Keratinocyte (primary cell): ENCODE data around the gene VPS13D. TPM values are rescaled to one million over a fixed set of nuclear protein-coding genes. Genes with fewer than 3 reads are reported as not detected.
"Not testable (repeated sequence)": the region's sequence is repeated elsewhere in the genome, so short reads cannot be mapped to it uniquely, and the experiment has no call there.

Experiments used
- DNase-seq: peaks from one replicate; pipeline ENCODE4 v3.0.0-alpha.2; 2011; ENCODE audit warnings: low read depth, missing footprints, low spot score
- FAIRE-seq: peaks from 2 replicates; lab custom pipeline; 2011; peaks lifted over from hg19 to GRCh38; lab: Jason Lieb, UNC
- H2AFZ ChIP-seq: 2 replicates; pipeline ENCODE4 v1.6.0; 2012; ENCODE audit warnings: low read length, control low read depth, inconsistent platforms; ENCODE audit not compliant: control insufficient read depth
- H3K27ac ChIP-seq: 2 replicates; pipeline ENCODE4 v1.5.1; 2011; ENCODE audit warnings: low read length; ENCODE audit not compliant: control insufficient read depth, insufficient read depth
- H3K27me3 ChIP-seq: 3 replicates; pipeline ENCODE4 v1.6.0; 2011; ENCODE audit warnings: low read length; ENCODE audit not compliant: control insufficient read depth, insufficient read depth; ENCODE audit errors: extremely low read depth
- H3K36me3 ChIP-seq, 2 experiments: 2 replicates in 1 of 2; 3 replicates in 1 of 2; pipeline ENCODE4 v1.5.1; 2011; ENCODE audit warnings: low read length in 2 of 2, mild to moderate bottlenecking in 1 of 2; ENCODE audit not compliant: control insufficient read depth in 2 of 2, insufficient read depth in 2 of 2; ENCODE audit errors: extremely low read depth in 1 of 2
- H3K4me1 ChIP-seq: 3 replicates; pipeline ENCODE4 v1.5.1; 2011; ENCODE audit warnings: low read length; ENCODE audit not compliant: control insufficient read depth, insufficient read depth; ENCODE audit errors: extremely low read depth
- H3K4me2 ChIP-seq: 3 replicates; pipeline ENCODE4 v1.6.0; 2011; ENCODE audit warnings: low read depth, low read length; ENCODE audit not compliant: control insufficient read depth, insufficient read depth; ENCODE audit errors: extremely low read depth
- H3K4me3 ChIP-seq, 3 experiments: fragments of 200-600 bp in 1 of 3; sonication (generic) in 1 of 3; 2 replicates in 2 of 3; 3 replicates in 1 of 3; pipeline ENCODE4 v1.5.1; 2011 to 2016; ENCODE audit warnings: low read length in 3 of 3, mild to moderate bottlenecking in 3 of 3, control low read depth in 2 of 3, inconsistent platforms in 1 of 3, low read depth in 1 of 3, mixed read lengths in 1 of 3, mixed run types in 1 of 3, moderate library complexity in 1 of 3; ENCODE audit not compliant: control insufficient read depth in 2 of 3, insufficient read depth in 2 of 3; ENCODE audit errors: extremely low read depth in 1 of 3
- H3K79me2 ChIP-seq: 2 replicates; pipeline ENCODE4 v1.6.0; 2012; ENCODE audit warnings: low read length; ENCODE audit not compliant: control insufficient read depth, insufficient read depth
- H3K9ac ChIP-seq: 3 replicates; pipeline ENCODE4 v1.6.0; 2011; ENCODE audit warnings: low read length; ENCODE audit not compliant: control insufficient read depth, insufficient read depth; ENCODE audit errors: extremely low read depth
- H3K9me1 ChIP-seq: 3 replicates; pipeline ENCODE4 v1.6.0; 2011; ENCODE audit warnings: low read length; ENCODE audit not compliant: control insufficient read depth, insufficient read depth; ENCODE audit errors: extremely low read depth
- H3K9me3 ChIP-seq: 2 replicates; pipeline ENCODE4 v1.5.1; 2012; ENCODE audit warnings: low read depth, low read length; ENCODE audit not compliant: control insufficient read depth
- H4K20me1 ChIP-seq: 3 replicates; pipeline ENCODE4 v1.6.0; 2011; ENCODE audit warnings: low read length; ENCODE audit not compliant: control insufficient read depth, insufficient read depth; ENCODE audit errors: extremely low read depth
- EZH2 ChIP-seq: IDR thresholded peaks from one replicate; pipeline ENCODE4 v1.6.1; 2012; ENCODE audit warnings: inconsistent platforms, mild to moderate bottlenecking, low read length, moderate library complexity
- dilution Hi-C: fragments of 300-500 bp; cut with MboI; formaldehyde crosslinking; loops from one replicate; pipeline ENCODE4 v1.7.0; 2020; ENCODE audit warnings: low sequenced_read_pairs; ENCODE audit not compliant: extremely low pct_ligation_motif_present
- polyA plus RNA-seq, 5 experiments: library from polyadenylated mRNA; depleted of rRNA in 3 of 5; stranded (reverse) in 3 of 5; stranded (forward) in 1 of 5; unstranded in 1 of 5; fragments of >200 nt; gene quantifications; 1 replicate in 1 of 5; 2 replicates in 3 of 5; 3 replicates in 1 of 5; pipeline versions ENCODE4 v1.2.1 to v1.2.3, GENCODE V29; 2011 to 2012; ENCODE audit warnings: missing spikeins in 2 of 5, low read depth in 1 of 5, low replicate concordance in 1 of 5
- TF ChIP-seq, protein P1 (sequence below), 3 experiments: IDR thresholded peaks in 1 of 3; conservative IDR thresholded peaks in 1 of 3; optimal IDR thresholded peaks in 1 of 3; 2 replicates in 2 of 3; 3 replicates in 1 of 3; pipeline versions ENCODE3 to v1.5.1; 2011; ENCODE audit warnings: low read length in 3 of 3, mild to moderate bottlenecking in 3 of 3, moderate library complexity in 2 of 3, control low read depth in 1 of 3, inconsistent platforms in 1 of 3; ENCODE audit not compliant: insufficient read depth in 2 of 3; ENCODE audit errors: extremely low read depth in 1 of 3

VPS13D gene
- polyA plus RNA-seq, 1 donor (not counting 4 experiments of a cell fraction or from before 2014, with no cell fraction given), result 19.0 TPM

DNA sequence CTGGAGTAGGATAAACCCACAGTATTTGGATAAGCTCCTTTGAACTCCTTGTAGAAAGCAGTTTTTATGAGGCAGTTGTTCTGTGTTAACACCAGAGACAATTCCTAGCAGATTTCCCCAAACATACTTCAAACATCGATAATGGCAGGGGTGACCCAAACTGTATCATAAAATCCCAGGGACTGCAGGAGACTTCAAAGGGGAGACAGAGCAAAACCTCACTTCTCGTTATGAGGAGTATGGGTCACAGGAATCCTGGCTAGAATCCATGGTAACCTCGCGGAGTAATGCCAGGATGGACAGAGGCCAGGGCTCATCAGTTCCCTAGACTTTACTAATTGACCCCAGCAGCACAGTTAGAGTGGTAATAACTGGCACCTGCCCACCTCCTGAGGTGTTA, 240.2 kb downstream of the VPS13D start:
- H3K4me3 ChIP-seq, result no peak overlapping the region
- no peaks in the 10 kb centered on the region for H3K27me3 ChIP-seq
- FAIRE-seq, result no peak
- no peak overlapping the region for H3K27ac ChIP-seq
- no peak for TF ChIP-seq EZH2
- TF ChIP-seq, protein P1, sequence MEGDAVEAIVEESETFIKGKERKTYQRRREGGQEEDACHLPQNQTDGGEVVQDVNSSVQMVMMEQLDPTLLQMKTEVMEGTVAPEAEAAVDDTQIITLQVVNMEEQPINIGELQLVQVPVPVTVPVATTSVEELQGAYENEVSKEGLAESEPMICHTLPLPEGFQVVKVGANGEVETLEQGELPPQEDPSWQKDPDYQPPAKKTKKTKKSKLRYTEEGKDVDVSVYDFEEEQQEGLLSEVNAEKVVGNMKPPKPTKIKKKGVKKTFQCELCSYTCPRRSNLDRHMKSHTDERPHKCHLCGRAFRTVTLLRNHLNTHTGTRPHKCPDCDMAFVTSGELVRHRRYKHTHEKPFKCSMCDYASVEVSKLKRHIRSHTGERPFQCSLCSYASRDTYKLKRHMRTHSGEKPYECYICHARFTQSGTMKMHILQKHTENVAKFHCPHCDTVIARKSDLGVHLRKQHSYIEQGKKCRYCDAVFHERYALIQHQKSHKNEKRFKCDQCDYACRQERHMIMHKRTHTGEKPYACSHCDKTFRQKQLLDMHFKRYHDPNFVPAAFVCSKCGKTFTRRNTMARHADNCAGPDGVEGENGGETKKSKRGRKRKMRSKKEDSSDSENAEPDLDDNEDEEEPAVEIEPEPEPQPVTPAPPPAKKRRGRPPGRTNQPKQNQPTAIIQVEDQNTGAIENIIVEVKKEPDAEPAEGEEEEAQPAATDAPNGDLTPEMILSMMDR (optimal IDR thresholded peaks at IDR 0.05 in 1 of 3, IDR thresholded peaks at IDR 0.05 in 1 of 3, conservative IDR thresholded peaks at IDR 0.05 in 1 of 3; ENCODE audit: extremely low read depth in 1 of 3, insufficient read depth in 2 of 3, low read length in 3 of 3), result no peak
- H3K4me2 ChIP-seq, result no peak overlapping the region
- DNase-seq, result no peak
- H4K20me1 ChIP-seq, result no peaks in the 10 kb centered on the region
- no peaks in the 10 kb centered on the region for H3K79me2 ChIP-seq
- H3K9ac ChIP-seq, result no peak overlapping the region
- dilution Hi-C loops, result no loop called here
- no peaks in the 10 kb centered on the region for H3K4me1 ChIP-seq
- H3K36me3 ChIP-seq, result peaks cover 0 to 12% of the 10 kb centered on the region in 2 experiments
- H2AFZ ChIP-seq, result no peak overlapping the region
- H3K9me3 ChIP-seq, result no peaks in the 10 kb centered on the region
- H3K9me1 ChIP-seq, result no peaks in the 10 kb centered on the region

DNA sequence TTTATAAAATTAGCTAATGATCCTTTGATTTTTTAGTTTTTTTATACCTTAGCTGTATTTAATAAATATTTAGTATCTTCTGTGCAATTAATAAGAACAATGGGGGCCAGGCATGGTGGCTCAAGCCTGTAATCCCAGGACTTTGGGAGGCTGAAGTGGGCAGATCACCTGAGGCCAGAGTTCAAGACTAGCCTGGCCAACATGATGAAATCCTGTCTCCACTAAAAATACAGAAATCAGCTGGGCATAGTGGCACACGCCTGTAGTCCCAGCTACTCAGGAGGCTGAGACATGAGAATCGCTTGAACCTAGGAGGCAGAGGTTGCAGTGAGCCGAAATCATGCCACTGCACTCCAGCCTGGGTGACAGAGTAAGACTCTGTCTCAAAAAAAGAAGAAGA, 241.1 kb downstream of the VPS13D start:
- H3K4me1 ChIP-seq, H4K20me1 ChIP-seq, H3K4me3 ChIP-seq, H3K27me3 ChIP-seq, FAIRE-seq, H3K9me1 ChIP-seq, H3K79me2 ChIP-seq, dilution Hi-C loops, H2AFZ ChIP-seq, H3K27ac ChIP-seq, H3K9ac ChIP-seq, H3K4me2 ChIP-seq, DNase-seq, H3K9me3 ChIP-seq: not testable (repeated sequence)
- peaks cover 0 to 12% of the 10 kb centered on the region in 2 experiments for H3K36me3 ChIP-seq

DNA sequence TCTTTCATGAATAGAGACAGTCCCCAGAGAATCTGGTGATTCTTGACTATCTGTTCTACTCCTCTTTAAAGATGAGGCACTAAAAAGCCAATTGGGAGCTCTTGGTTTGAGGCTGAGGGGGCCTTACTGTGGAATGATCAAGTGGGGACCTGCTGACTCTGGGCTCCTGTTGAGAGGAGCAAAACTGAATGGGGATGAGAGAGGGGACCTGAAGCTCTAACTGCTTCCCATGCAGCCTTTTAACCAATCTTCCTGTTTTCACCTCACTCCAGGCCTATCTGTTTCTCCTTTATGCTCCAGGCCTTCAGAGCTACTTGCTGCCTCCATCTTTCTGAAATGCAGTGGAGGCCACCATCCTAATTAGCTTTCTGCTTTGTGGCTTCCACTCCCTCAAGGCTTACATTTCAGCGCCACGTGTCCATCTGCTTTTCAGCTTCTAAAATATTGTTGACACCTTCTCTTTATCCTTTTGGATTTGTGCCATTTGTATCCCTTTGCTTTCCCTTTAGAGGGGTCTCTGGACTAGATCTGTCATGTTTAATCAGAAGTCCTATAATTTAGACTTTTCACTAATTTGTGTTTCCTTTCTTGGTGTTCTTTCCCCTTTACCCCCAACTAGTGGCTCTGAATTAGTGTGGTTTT, 242.4 kb downstream of the VPS13D start:
- Histone ChIP-seq H2AFZ (no peak overlapping the region), H3K79me2 (no peaks in the 10 kb centered on the region), H3K9me1 (no peaks in the 10 kb centered on the region), H3K9ac (no peak overlapping the region), H3K27ac (no peak overlapping the region), H4K20me1 (no peaks in the 10 kb centered on the region), H3K27me3 (no peaks in the 10 kb centered on the region), H3K4me2 (no peak overlapping the region), H3K4me1 (no peaks in the 10 kb centered on the region), H3K9me3 (no peaks in the 10 kb centered on the region), H3K4me3 (no peak overlapping the region), H3K36me3 (peaks cover 0 to 8% of the 10 kb centered on the region in 2 experiments)
- dilution Hi-C loops, result no loop called here
- TF ChIP-seq EZH2, result no peak
- TF ChIP-seq, protein P1 (optimal IDR thresholded peaks at IDR 0.05 in 1 of 3, IDR thresholded peaks at IDR 0.05 in 1 of 3, conservative IDR thresholded peaks at IDR 0.05 in 1 of 3; ENCODE audit: extremely low read depth in 1 of 3, insufficient read depth in 2 of 3, low read length in 3 of 3), result no peak
- FAIRE-seq, result no peak
- DNase-seq, result no peak
